Measurements from ENCODE around the gene PSAP. TPM values are rescaled to one million over a fixed set of nuclear protein-coding genes. Genes with fewer than 3 reads are reported as not detected.

PSAP gene
- total and polyA plus RNA-seq, 10 donors, result 363 to 1,826 (median 1,412) TPM

DNA sequence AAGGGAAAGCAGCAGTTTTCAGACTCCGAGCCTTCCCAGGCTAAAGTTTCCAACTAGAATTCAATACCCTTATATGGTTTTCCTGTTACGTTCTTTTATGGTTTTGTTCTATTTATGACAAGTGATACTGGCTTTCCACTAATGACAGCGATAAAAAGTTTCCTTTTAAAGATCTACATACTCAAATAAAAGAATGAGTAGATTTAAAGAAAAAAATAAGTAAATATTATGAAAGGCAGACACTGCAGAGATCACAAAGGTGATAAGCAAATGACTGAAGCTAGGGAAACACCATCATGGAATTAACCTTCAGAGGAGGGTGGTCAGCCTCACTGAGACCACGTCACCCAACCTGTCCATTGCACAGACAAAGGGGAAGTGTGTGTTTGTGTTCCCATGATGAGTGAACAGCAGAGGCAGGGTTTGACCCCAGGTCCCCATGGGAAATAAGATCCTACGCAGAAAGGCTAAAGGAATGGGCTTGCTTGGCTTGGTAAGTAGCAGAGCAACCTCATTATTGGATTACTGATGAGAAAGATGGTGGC, 81.7 kb downstream of the PSAP start:
- intact Hi-C loops (cut with DNase I; ENCODE audit: low total_unique reads), result no loop called here
- 12 to 20% (median 14%) methylated on average over 5 of the region's 5 CpGs for WGBS, 5 donors
- peaks cover 0 to 65% (median 3%) of the 10 kb centered on the region in 6 donors for H3K36me3 ChIP-seq
- H3K4me3 ChIP-seq, result peak overlapping the region in 7 of 8 donors; percentile 58 to 82 (median 77)
- H3K27ac ChIP-seq, result peak overlapping the region; percentile 22 to 98 (median 95)
- peak; percentile 54 for DNase-seq
- peaks cover 74 to 100% (median 97%) of the 10 kb centered on the region in 6 donors for H3K4me1 ChIP-seq
- H3K9me3 ChIP-seq, result no peaks in the 10 kb centered on the region
- H3K27me3 ChIP-seq (replicated peaks in 1 of 7), result no peaks in the 10 kb centered on the region
- peak in 1 of 3 donors; percentile 89 for TF ChIP-seq POLR2AphosphoS5 (IDR thresholded peaks at IDR 0.05)
- TF ChIP-seq, protein P1, sequence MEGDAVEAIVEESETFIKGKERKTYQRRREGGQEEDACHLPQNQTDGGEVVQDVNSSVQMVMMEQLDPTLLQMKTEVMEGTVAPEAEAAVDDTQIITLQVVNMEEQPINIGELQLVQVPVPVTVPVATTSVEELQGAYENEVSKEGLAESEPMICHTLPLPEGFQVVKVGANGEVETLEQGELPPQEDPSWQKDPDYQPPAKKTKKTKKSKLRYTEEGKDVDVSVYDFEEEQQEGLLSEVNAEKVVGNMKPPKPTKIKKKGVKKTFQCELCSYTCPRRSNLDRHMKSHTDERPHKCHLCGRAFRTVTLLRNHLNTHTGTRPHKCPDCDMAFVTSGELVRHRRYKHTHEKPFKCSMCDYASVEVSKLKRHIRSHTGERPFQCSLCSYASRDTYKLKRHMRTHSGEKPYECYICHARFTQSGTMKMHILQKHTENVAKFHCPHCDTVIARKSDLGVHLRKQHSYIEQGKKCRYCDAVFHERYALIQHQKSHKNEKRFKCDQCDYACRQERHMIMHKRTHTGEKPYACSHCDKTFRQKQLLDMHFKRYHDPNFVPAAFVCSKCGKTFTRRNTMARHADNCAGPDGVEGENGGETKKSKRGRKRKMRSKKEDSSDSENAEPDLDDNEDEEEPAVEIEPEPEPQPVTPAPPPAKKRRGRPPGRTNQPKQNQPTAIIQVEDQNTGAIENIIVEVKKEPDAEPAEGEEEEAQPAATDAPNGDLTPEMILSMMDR (IDR thresholded peaks at IDR 0.05 in 8 of 11, conservative IDR thresholded peaks at IDR 0.05 in 3 of 11), result no peak

DNA sequence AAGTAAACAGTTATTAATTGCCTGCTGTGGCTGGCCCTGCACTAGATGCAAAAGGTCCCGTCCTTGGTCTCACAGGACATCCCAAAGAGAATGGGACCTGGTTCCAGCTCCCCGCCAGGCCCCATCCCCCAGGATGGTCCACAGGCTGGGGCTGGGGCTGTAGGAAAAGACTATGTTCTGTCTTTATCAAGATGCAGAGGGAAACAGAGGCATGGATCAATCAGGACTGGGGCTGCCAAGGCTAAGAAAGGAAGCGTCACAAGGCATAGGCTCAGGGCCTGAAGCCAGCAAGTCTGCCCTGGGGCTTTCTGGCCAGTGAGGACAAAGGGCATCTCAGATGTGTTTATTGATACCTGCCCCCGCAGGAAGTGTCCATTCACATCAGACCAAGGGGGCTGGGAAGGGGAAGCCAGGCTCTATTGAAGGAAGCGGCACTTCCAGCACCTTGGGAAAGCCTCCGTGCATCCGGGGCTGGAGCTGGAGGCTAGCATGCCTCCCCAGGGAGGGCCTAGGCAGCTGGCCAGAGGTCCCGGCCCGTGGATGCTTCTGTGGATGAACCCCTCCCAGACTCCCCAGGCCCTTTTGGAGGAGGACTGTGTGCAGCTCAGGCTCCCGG, 83.5 kb downstream of the PSAP start:
- 42 to 64% (median 58%) methylated on average over 7 to 10 of the region's 10 CpGs for WGBS, 5 donors
- intact Hi-C loops (cut with DNase I; ENCODE audit: low total_unique reads), result no loop called here
- peaks cover 76 to 100% (median 99%) of the 10 kb centered on the region in 6 donors for H3K4me1 ChIP-seq
- H3K36me3 ChIP-seq, result peaks cover 0 to 83% (median 13%) of the 10 kb centered on the region in 6 donors
- TF ChIP-seq POLR2A (IDR thresholded peaks at IDR 0.05) (no peak), POLR2AphosphoS5 (IDR thresholded peaks at IDR 0.05) (peak; percentile 63 to 88 (median 71))
- peak; percentile 84 for DNase-seq
- peak overlapping the region in 4 of 8 donors; percentile 9 to 81 (median 78) for H3K4me3 ChIP-seq
- no peaks in the 10 kb centered on the region for H3K27me3 ChIP-seq (replicated peaks in 1 of 7)
- H3K27ac ChIP-seq, result peak overlapping the region; percentile 22 to 98 (median 95)
- no peaks in the 10 kb centered on the region for H3K9me3 ChIP-seq

DNA sequence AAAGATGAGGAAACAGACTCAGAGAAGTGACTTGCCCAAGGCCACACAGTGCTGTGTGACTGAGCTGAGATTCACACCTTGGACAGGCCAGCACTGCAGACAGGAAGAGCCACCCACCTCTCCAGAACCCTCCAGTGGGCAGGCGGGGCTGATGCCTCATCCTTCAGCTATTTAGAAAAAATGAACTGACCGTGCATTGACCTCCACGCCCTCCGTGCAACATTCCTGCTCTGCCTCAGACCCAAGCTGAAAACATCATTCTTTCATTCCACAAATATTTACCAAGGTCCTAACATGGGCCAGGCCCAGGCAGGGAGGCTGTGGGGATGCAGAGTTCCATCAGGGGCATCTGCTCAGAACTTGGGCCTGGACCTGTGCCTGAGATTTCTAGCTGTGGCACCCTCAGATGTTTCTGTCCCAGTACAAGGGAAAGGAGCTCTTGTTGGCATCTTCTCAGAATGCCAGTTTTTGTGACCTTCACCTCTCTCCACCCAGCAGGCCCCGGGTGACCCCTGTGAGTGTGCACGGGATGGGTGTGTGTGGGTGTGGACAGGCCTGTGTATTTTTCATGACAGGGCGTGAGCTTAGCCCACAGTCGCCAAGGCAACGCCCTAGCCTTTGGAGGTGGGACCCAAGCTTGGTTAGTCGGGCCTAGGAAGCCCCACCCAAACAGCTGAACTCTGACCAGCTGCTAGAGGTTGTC, 84.2 kb downstream of the PSAP start:
- TF ChIP-seq POLR2AphosphoS5 (IDR thresholded peaks at IDR 0.05), result peak; percentile 60 to 72 (median 66)
- TF ChIP-seq, protein P1 (IDR thresholded peaks at IDR 0.05 in 8 of 11, conservative IDR thresholded peaks at IDR 0.05 in 3 of 11), result no peak
- intact Hi-C loops (cut with DNase I; ENCODE audit: low total_unique reads), result no loop called here
- peak overlapping the region; percentile 22 to 98 (median 95) for H3K27ac ChIP-seq
- H3K9me3 ChIP-seq, result no peaks in the 10 kb centered on the region
- peaks cover 0 to 90% (median 19%) of the 10 kb centered on the region in 6 donors for H3K36me3 ChIP-seq
- peak; percentile 92 for DNase-seq
- WGBS, 5 donors, result 14 to 65% (median 37%) methylated on average over 10 of the region's 10 CpGs
- no peaks in the 10 kb centered on the region for H3K27me3 ChIP-seq (replicated peaks in 1 of 7)
- peaks cover 76 to 100% (median 99%) of the 10 kb centered on the region in 6 donors for H3K4me1 ChIP-seq
- H3K4me3 ChIP-seq, result peak overlapping the region in 3 of 8 donors; percentile 9 to 81 (median 79)

Small RNAs within 50 kb of the gene (microRNA-seq; reads per million reads assigned to microRNA genes)
- 0 reads per million in 3 donors for gene MIR7152

Small RNAs within 50 kb of the gene (small RNA-seq; reads per million reads assigned to genes)
- gene MIR7152, result 0 reads per million in 4 donors
- gene RNU7-38P, result 0 reads per million in 4 donors

Other genes starting within 250 kb of the PSAP start
- 1 to 10 TPM; 1.4 to 4.4 (median 3.4) TPM for gene C10orf105, start 131.5 kb downstream of the PSAP start, total RNA-seq
- gene C10orf105, start 131.5 kb downstream of the PSAP start, polyA plus RNA-seq, result under 1 TPM; 0.08 to 0.38 (median 0.20) TPM
- 100 to 1,000 TPM; 202 to 512 (median 313) TPM for gene VSIR, start 77.7 kb downstream of the PSAP start, total RNA-seq
- gene VSIR, start 77.7 kb downstream of the PSAP start, polyA plus RNA-seq, result 10 to 100 TPM; 34.5 to 84.3 (median 50.4) TPM
- gene CHST3, start 113.1 kb upstream of the PSAP start, total RNA-seq, result 1 to 10 TPM; 4.1 to 8.7 (median 6.1) TPM
- 1 to 10 TPM in 1 of 3 donors, under 1 TPM in 2; 0.28 to 1.6 (median 0.56) TPM for gene CHST3, start 113.1 kb upstream of the PSAP start, polyA plus RNA-seq
- gene SPOCK2, start 237.3 kb upstream of the PSAP start, total RNA-seq, result 10 to 100 TPM; 32.2 to 64.3 (median 43.5) TPM
- gene SPOCK2, start 237.3 kb upstream of the PSAP start, polyA plus RNA-seq, result 10 to 100 TPM; 12.6 to 28.4 (median 23.6) TPM

All from spleen (tissue), 11 donors.